ENCODE results near the gene TGFBI. TPM values are rescaled to one million over a fixed set of nuclear protein-coding genes. Genes with fewer than 3 reads are reported as not detected.
A peak's percentile ranks its signal among the peaks of the same experiment; 100 is the strongest.

Gene TGFBI
- total RNA-seq, 2 donors from 2014 or later: 21.0 to 50.3 TPM

DNA sequence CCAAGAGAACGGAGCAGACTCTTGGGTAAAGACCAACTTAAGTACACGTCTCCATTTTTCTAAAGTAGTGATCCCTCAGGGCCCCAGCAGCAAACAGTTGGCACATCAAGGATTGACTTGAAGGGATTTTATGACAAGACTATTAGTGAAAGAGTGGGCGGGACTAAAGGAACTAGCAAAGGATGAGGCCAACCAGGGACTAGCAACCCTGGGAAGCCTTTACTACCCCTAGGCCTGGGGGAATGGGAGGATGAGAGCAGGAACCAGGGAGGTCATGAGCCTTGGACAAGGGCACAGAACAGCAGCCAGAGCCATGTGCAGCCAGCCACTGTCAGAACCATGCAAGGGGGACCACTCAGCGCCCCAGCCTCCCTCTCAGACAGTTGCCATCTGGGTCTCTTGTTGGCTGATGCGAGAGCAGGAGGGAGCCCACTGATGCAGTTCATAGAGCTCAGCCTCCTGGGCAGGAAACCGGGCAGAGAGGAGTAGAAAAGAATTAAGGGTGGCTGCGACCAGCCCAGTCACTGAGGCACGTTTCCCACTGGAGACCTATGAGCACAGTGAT is 28.1 kb downstream of the TGFBI start:
- DNase-seq (no peak), ATAC-seq (no peak)
- intact Hi-C loops (cut with DNase I, micrococcal nuclease): no loop called here

- ATAC-seq (no peak), DNase-seq (no peak)
- intact Hi-C loops (cut with DNase I, micrococcal nuclease): no loop called here
Measured at GRCh38 chr5:136057401-136058038, 28.7 kb downstream of the TGFBI start.

- DNase-seq (peak; percentile 36 to 65), ATAC-seq (peak; percentile 73)
- intact Hi-C loops (cut with DNase I, micrococcal nuclease): no loop called here
Measured at GRCh38 chr5:136058039-136058971, 29.5 kb downstream of the TGFBI start.

DNA sequence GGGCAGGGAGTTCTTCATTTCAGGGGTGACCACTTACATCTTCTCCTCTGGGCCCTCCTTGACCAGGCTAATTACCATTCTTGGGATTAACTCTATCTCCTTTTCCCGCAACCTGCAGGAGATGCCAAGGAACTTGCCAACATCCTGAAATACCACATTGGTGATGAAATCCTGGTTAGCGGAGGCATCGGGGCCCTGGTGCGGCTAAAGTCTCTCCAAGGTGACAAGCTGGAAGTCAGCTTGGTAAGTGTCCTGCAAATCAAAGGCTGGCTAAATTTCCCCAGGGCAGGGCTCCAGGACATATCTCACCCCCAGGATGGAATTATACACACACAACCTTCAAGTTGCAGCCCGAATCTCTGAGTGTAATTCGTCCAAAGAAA is 30.2 kb downstream of the TGFBI start:
- intact Hi-C loops (cut with DNase I, micrococcal nuclease): no loop called here
- ATAC-seq (no peak), DNase-seq (no peak)

DNA sequence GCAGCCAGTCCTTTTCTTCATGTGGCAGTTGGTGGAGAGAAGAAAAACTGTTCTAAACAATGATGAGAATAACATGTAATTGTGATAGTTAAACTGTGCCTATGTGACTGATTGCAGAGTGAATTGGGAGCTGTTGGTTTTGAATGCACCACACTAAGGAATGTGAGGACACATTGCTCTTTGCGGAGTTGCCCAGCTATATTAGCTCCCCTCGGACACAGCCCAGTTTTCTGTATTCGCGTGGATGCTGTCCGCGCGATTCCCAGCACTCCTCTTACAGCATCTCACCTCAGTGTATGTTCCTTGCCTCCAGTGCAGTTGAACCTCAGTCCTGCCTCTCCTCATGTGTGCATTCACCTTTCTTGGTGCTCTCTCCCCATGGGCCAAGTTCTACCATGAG is 32.2 kb downstream of the TGFBI start:
- DNase-seq: no peak
- intact Hi-C loops (cut with DNase I, micrococcal nuclease): loop anchor here in 1 of 2 donors (10.0 kb wide), 1 partner anchor 114 kb away; no protein-coding TSS in a partner anchor

DNA sequence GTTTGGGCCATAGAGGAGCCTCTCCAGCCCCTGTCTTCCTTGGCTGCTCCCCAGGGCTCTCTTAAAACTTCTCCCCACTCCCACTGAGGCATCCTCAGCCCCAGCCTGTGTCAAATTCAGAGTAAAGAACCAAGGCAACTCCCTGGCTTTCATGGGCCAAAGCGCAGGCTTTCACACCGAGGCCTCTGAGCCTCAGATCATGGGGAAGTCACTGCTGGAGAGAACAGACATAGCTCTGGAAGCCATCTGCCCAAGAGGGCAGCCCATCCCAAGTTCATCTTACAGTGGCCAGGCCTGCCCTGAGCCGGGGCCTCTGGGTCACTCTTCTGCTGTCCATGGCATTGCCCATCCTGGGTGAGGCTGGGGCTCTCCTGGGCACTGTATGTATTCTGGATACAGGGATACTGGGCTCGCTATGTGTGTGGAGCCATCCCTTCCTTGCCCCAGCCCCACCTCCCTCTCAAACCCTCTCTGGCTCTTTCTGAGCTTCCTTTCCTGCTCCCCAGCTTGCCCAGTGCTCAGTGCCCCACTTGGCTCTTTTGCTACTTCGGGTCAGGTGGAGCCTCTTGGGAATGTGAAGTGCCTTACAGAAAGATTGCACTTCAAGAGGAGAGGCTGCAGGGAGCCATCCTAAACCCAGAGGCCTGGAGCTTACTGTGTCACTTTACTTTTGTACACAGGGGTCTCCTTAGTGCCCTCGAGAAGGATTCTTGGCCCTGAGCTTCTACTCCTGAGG is 33.0 kb downstream of the TGFBI start:
- no peak for DNase-seq
- intact Hi-C loops (cut with DNase I, micrococcal nuclease): loop anchor here in 1 of 2 donors (10.0 kb wide), 1 partner anchor 113 kb away; no protein-coding TSS in a partner anchor

More for the DNA sequence above, 32.2 kb downstream of the TGFBI start:
- no peak for ATAC-seq

DNA sequence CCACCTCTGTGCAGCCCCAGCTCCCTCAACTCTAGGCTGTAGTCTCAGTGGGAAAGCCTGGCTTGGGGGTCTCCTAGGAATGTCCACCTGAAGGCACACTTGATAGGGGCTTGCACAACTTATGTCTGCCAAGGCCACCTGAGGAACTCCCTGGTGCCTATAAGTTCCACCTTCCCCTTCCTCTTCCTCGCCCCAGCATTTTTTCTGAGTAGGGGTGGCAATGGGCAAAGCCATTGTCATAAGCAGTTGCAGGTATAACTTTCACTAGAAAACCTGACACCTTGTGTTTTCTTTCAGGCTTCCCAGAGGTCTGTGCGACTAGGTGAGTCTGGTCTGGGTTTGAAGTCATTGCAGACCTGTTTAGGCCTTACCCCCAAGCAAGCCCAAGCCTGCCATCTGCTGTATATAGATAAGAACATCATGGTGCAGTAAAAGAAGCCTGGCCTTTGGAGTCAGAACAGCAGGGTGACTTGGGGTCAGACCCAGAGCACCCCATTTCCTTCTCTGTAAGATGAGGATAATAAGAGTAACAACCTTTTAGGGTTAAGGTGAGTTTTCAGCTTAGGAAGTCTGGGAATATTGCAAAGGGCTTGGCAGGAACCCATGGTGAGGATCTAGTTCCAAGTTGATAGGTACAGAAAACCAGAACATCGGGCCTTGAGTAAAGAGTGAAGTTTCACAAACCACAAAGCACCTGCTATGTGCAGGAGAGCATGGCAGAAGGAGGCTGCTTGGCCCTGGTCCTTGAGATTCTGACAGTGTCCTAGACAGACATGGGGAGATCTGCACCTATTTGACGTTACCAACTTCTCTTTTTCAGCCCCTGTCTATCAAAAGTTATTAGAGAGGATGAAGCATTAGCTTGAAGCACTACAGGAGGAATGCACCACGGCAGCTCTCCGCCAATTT is 33.8 kb downstream of the TGFBI start:
- ATAC-seq (peak; percentile 82), DNase-seq (peak in 1 of 2 donors; percentile 38)
- intact Hi-C loops (cut with DNase I, micrococcal nuclease): loop anchor here in 1 of 2 donors (10.0 kb wide), 1 partner anchor 112 kb away; no protein-coding TSS in a partner anchor

More for the DNA sequence above, 33.0 kb downstream of the TGFBI start:
- ATAC-seq: no peak

DNA sequence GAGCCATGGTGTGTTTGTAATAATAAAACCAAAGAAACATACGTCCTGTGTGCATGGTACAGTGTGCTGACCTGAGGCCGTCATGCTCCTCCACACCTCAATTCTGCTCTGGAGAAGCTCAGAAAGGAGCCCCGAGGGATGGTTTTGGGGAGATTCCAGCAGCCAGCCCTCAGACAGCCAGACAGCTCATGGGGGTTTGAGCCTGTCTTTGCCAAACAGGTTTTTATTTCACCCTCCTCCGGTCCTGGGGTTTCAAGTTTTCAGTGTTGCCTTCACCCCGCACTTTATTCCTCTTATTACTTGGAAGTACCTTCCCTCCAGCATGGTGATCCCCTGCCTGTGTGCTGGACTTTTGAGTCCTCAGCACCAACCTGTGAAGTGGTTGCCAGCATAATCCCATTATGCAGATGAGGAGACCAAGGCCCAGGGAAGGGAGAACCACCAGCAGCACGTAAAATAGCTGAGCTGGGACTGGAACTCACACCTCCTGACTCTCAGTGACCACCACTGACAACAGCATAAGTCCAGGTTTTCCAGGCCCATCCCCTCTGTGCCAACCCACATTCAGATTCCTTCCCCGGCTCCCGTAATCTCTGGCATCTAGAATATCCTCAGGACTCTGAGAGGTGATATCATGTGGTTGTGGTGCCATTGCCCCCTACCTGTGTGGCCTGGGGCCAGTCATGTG is 35.1 kb downstream of the TGFBI start:
- intact Hi-C loops (cut with DNase I, micrococcal nuclease): loop anchor here in 1 of 2 donors (10.0 kb wide), 1 partner anchor 111 kb away; no protein-coding TSS in a partner anchor
- DNase-seq: no peak
- no peak for ATAC-seq

DNA sequence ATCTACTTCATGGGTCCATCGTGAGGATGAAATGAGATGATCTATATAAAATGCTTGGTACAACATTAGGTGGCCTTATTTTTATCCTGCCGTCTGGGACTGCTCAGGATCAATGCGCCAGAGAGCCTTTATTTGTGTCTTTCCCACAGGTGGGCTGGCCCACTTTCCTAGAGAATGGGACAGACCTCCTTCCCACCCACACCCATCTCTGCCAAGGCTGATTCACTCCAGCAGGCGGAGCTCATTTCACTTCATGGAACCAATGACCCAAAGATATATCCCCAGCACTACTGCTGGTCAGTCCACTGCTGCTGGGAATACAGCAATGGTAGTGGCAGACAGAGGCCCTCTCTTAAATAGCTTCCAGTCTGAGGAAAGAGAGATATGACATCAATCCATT is 35.7 kb downstream of the TGFBI start:
- intact Hi-C loops (cut with DNase I, micrococcal nuclease): loop anchor here in 1 of 2 donors (10.0 kb wide), 1 partner anchor 110 kb away; no protein-coding TSS in a partner anchor
- ATAC-seq: peak; percentile 52

DNA sequence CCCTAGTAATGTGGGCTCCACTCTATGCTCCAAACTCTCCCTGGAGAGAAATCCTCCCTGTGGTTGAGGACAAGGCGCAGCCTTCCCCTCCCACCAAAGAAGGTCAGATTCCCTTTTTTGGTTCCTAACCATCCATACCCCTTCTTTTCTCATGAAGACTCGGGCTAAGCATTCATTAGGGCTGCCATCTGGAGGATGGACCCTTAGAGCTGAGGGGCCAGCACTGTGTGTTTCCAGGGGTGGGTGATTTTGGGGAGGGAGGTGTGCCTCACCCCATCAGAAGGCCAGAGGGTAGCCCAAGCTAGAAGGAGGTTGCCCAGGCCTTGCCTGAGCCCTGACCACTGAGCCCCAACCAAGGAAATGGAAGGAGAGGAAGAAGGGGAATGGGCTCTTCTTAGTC is 36.8 kb downstream of the TGFBI start:
- DNase-seq (no peak), ATAC-seq (no peak)
- intact Hi-C loops (cut with DNase I, micrococcal nuclease): loop anchor here in 1 of 2 donors (10.0 kb wide), 1 partner anchor 109 kb away; no protein-coding TSS in a partner anchor

More for the DNA sequence above, 35.7 kb downstream of the TGFBI start:
- DNase-seq: peak in 1 of 2 donors; percentile 39

DNA sequence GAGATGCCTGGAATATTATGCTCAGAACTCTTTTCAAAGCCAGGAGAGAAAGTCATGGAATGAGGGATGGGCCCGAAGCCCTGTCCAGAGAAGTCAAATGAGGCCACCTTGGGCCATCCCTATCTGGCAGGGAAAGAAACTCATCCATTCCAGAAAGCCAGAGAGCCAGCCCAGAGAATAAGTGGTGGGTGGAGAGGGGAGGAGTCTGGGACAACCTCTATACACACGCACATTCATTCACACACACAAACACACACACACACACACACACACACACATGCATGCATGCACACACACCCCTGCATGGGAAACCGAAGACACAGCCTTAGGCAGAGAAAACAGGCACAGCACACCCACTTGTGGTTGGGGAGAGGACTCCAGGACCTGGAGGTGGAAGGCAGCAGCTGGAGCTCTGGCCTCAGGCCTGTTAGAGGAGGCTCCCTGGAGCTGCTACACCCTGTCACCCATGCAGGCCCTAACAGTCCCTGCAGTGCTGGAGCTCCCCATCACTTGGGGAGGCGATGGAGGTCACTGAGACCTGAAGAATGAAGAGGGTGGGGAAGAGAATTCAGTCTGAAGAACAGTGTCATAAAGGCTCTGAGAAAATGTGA is 38.0 kb downstream of the TGFBI start:
- no peak for DNase-seq
- ATAC-seq: peak; percentile 65
- intact Hi-C loops (cut with DNase I, micrococcal nuclease): loop anchor here in 1 of 2 donors (10.0 kb wide), 1 partner anchor 108 kb away; no protein-coding TSS in a partner anchor

- ATAC-seq (no peak), DNase-seq (no peak)
- intact Hi-C loops (cut with DNase I, micrococcal nuclease): loop anchor here in 1 of 2 donors (10.0 kb wide), 1 partner anchor 107 kb away; no protein-coding TSS in a partner anchor
Measured at GRCh38 chr5:136067422-136067821, 38.6 kb downstream of the TGFBI start.

DNA sequence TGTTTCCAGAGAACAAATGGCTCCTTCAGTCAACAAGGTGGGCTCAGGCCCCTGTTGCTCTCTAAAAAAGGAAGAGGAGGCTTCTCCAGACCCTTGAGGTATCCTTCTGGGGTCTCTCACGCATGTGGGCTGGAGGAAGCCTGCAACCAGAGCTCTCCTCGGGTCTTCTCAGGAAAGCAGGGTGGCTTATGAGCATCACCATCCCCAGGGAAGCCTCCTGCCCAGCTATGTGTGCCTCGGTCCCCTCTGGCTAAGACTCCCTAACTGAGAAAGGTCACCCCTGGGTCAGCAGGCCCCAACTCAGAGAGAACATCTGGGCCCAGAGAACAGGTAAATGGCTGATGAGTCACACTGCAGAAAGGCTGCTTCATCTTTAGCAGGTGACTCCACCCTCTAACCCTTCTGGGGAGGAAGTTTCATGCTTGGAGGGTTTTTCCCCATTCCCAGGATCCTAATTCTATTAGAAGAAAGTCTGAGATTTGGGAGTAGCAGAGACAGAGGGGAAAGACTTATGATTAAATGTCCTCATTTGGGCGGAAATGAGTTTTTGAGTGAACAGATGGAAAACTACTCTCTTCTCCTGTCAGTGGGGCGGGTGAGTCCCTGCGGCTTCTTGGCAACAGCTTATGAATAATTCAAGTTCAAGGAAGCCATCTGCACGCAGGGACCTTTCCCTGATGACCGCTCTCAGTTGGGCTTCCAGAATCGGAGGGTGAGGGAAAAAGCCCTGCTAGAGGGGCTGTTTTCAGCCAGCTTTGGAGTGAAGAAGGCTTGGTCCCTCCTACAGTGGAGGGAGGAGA is 41.9 kb downstream of the TGFBI start:
- intact Hi-C loops (cut with DNase I, micrococcal nuclease): no loop called here
- no peak for DNase-seq
- no peak for ATAC-seq

DNA sequence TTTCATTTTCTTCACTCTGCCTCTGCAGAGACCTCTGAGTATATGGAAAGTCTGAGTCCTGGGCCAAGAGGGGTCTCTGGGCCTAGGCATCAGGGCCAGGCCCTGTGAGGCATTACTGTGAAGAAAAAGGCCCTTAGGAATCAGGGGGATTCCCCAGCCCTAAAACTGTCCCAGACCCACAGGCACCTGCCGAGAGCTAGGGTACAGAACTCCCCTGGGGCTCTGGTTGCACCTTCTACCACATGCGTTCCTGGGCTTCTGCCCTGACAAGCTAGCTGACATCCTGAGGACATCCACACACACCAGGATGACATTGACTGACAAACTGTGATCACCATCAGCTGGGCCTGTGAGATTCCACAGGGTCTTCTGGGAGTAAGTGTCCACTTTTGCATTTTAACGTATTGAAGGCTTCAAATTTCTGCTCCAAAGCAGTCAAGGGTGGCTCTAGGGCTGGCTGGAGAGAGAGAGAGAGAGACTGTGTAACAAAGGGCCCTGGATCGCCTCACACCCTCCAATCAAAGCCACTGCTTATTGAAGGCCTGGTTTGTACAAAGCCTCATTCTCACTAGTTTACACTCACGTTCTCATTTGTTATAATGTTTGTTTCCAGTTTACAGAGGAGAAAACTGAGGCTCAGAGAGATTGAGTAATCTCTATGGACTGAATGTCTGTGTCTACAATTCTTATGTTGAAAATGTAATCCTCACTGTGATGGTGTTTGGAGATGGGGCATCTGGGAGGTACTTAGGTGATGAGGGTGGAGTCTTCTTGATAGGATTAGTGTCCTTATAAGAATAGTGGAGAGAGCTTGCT is 45.1 kb downstream of the TGFBI start:
- intact Hi-C loops (cut with DNase I, micrococcal nuclease): no loop called here
- ATAC-seq (no peak), DNase-seq (no peak)

DNA sequence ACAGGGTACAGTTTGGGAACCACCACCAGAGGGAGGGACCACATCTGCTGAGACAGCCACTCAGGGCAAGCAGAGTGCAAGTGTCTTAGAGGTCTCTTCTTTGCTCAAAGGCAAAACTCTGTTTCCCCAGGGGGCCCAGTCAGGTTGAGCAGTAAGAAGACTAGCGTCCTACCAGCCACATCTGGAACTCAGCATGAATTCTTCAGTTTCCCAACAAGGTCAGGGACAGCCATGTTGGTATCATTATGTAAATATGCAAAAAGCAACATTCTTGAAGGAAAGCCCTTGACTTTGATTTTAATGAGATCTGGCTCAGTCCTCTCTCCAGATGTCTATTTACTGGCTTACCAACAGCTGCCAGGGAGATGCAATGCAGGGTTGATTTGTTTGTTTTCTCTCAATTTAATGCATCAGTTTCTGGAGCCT is 46.7 kb downstream of the TGFBI start:
- intact Hi-C loops (cut with DNase I, micrococcal nuclease): no loop called here
- DNase-seq (no peak), ATAC-seq (no peak)
